Measurements from ENCODE around the gene USB1. TPM values are rescaled to one million over a fixed set of nuclear protein-coding genes. Genes with fewer than 3 reads are reported as not detected.

Gene USB1
- total RNA-seq, 1 donor from 2014 or later, result 43.0 TPM

GRCh38 chr16:58041628-58041955 is 40.4 kb downstream of the USB1 start:
- Mint-ChIP-seq H3K9me3 (ENCODE audit: low read depth) (no peaks in the 10 kb centered on the region), H3K4me1 (ENCODE audit: low read depth) (peaks cover 2% of the 10 kb centered on the region), H3K36me3 (ENCODE audit: insufficient read depth) (peaks cover 24% of the 10 kb centered on the region), H3K27ac (no peak overlapping the region), H3K27me3 (no peaks in the 10 kb centered on the region), H3K4me3 (ENCODE audit: low read depth) (no peak overlapping the region)
- TF ChIP-seq CTCF (IDR thresholded peaks at IDR 0.05; ENCODE audit: unreplicated experiment), result no peak
- DNase-seq (ENCODE audit: low spot score, unreplicated experiment), result no peak

GRCh38 chr16:58042001-58042885 is 41.0 kb downstream of the USB1 start:
- TF ChIP-seq CTCF (IDR thresholded peaks at IDR 0.05; ENCODE audit: unreplicated experiment), result no peak
- Mint-ChIP-seq H3K9me3 (ENCODE audit: low read depth) (no peaks in the 10 kb centered on the region), H3K4me3 (ENCODE audit: low read depth) (no peak overlapping the region), H3K27ac (no peak overlapping the region), H3K36me3 (ENCODE audit: insufficient read depth) (peaks cover 23% of the 10 kb centered on the region), H3K27me3 (no peaks in the 10 kb centered on the region), H3K4me1 (ENCODE audit: low read depth) (no peaks in the 10 kb centered on the region)
- DNase-seq (ENCODE audit: low spot score, unreplicated experiment), result no peak

- Mint-ChIP-seq H3K36me3 (ENCODE audit: insufficient read depth) (peaks cover 23% of the 10 kb centered on the region), H3K4me3 (ENCODE audit: low read depth) (no peak overlapping the region), H3K9me3 (ENCODE audit: low read depth) (no peaks in the 10 kb centered on the region), H3K27ac (no peak overlapping the region), H3K27me3 (no peaks in the 10 kb centered on the region), H3K4me1 (ENCODE audit: low read depth) (peaks cover under 1% of the 10 kb centered on the region)
- DNase-seq (ENCODE audit: low spot score, unreplicated experiment), result no peak
- no peak for TF ChIP-seq CTCF (IDR thresholded peaks at IDR 0.05; ENCODE audit: unreplicated experiment)
Observed at GRCh38 chr16:58042886-58043515, 41.8 kb downstream of the USB1 start.

GRCh38 chr16:58043571-58044155 is 42.5 kb downstream of the USB1 start:
- no peaks in the 10 kb centered on the region for H3K9me3 Mint-ChIP-seq (ENCODE audit: low read depth)
- peaks cover 23% of the 10 kb centered on the region for H3K36me3 Mint-ChIP-seq (ENCODE audit: insufficient read depth)

More at GRCh38 chr16:58043571-58044155, 42.5 kb downstream of the USB1 start:
- no peak for TF ChIP-seq CTCF (IDR thresholded peaks at IDR 0.05; ENCODE audit: unreplicated experiment)
- Mint-ChIP-seq H3K4me3 (ENCODE audit: low read depth) (no peak overlapping the region), H3K27ac (no peak overlapping the region), H3K27me3 (no peaks in the 10 kb centered on the region), H3K4me1 (ENCODE audit: low read depth) (peaks cover 6% of the 10 kb centered on the region)
- DNase-seq (ENCODE audit: low spot score, unreplicated experiment), result no peak

Measured in progenitor cell of endocrine pancreas (in vitro differentiated cells).